ENCODE data around the gene DAZAP2. TPM values are rescaled to one million over a fixed set of nuclear protein-coding genes. Genes with fewer than 3 reads are reported as not detected.
"Not testable (repeated sequence)": the region's sequence is repeated elsewhere in the genome, so short reads cannot be mapped to it uniquely, and the experiment has no call there.

The DAZAP2 gene
- total RNA-seq, 2 donors from 2014 or later = 299 to 374 TPM

- Histone ChIP-seq H3K36me3 (no peaks in the 10 kb centered on the region), H3K27ac (peak overlapping the region; percentile 64 to 71), H3K4me3 (peak overlapping the region; percentile 58 to 69), H3K27me3 (replicated peaks; ENCODE audit: insufficient read depth) (no peaks in the 10 kb centered on the region), H3K9me3 (no peaks in the 10 kb centered on the region), H3K4me1 (replicated peaks) (no peaks in the 10 kb centered on the region)
- 58% methylated on average over 9 of the region's 9 CpGs for WGBS
- TF ChIP-seq POLR2A (IDR thresholded peaks at IDR 0.05) (peak; percentile 28), CTCF (IDR thresholded peaks at IDR 0.05) (no peak)
- no peak for DNase-seq (ENCODE audit: low spot score)
- intact Hi-C loops (cut with DNase I) = no loop called here
Measured at GRCh38 chr12:51270951-51271518, 32.4 kb downstream of the DAZAP2 start.

- H3K27ac ChIP-seq; H3K4me1 ChIP-seq (replicated peaks); H3K27me3 ChIP-seq (replicated peaks; ENCODE audit: insufficient read depth); H3K36me3 ChIP-seq; intact Hi-C loops (cut with DNase I); H3K9me3 ChIP-seq; H3K4me3 ChIP-seq; DNase-seq (ENCODE audit: low spot score): not testable (repeated sequence)
- WGBS = 91% methylated on average over 7 of the region's 7 CpGs
Measured at GRCh38 chr12:51272810-51273209, 34.2 kb downstream of the DAZAP2 start.

DNA sequence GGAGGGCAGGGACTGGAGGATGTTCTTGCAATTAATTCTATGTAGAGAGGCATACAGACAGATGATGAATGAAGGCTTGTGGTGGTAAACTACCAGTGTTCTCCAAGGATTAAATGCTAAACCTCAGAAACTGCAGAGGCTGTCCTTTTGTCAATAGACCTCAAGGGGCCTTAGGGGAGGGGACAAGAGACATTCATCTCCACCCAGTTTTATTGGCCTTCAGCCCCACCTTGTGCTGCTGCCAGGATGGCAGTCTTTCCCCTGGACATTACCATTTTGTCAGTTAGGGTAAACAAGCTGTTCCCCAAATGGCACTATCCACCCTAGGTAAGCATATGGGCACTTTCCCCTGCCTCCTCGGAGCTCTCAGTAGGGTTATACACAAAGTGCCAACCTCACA is 36.5 kb downstream of the DAZAP2 start:
- intact Hi-C loops (cut with DNase I) = no loop called here

GRCh38 chr12:51281202-51281924 is 42.7 kb downstream of the DAZAP2 start:
- no peaks in the 10 kb centered on the region for H3K36me3 ChIP-seq
- intact Hi-C loops (cut with DNase I) = no loop called here
- 92% methylated on average over 4 of the region's 4 CpGs for WGBS
- no peaks in the 10 kb centered on the region for H3K27me3 ChIP-seq (replicated peaks; ENCODE audit: insufficient read depth)
- H3K27ac ChIP-seq = no peak overlapping the region
- H3K4me1 ChIP-seq (replicated peaks) = no peaks in the 10 kb centered on the region
- TF ChIP-seq POLR2A (IDR thresholded peaks at IDR 0.05) (no peak), CTCF (IDR thresholded peaks at IDR 0.05) (no peak), POLR2AphosphoS5 (IDR thresholded peaks at IDR 0.05) (no peak)
- H3K4me3 ChIP-seq = no peak overlapping the region
- no peaks in the 10 kb centered on the region for H3K9me3 ChIP-seq
- DNase-seq (ENCODE audit: low spot score) = no peak

More for the DNA sequence above, 36.5 kb downstream of the DAZAP2 start:
- no peak overlapping the region for H3K4me3 ChIP-seq
- TF ChIP-seq POLR2AphosphoS5 (IDR thresholded peaks at IDR 0.05) = no peak
- no peak for TF ChIP-seq CTCF (IDR thresholded peaks at IDR 0.05)
- TF ChIP-seq POLR2A (IDR thresholded peaks at IDR 0.05) = no peak
- H3K27me3 ChIP-seq (replicated peaks; ENCODE audit: insufficient read depth) = no peaks in the 10 kb centered on the region
- no peak for DNase-seq (ENCODE audit: low spot score)
- H3K4me1 ChIP-seq (replicated peaks) = no peaks in the 10 kb centered on the region
- 44% methylated on average over 1 of the region's 1 CpG for WGBS
- H3K9me3 ChIP-seq = no peaks in the 10 kb centered on the region
- no peak overlapping the region for H3K27ac ChIP-seq
- H3K36me3 ChIP-seq = no peaks in the 10 kb centered on the region

- H3K36me3 ChIP-seq = no peaks in the 10 kb centered on the region
- H3K4me3 ChIP-seq = no peak overlapping the region
- no peaks in the 10 kb centered on the region for H3K27me3 ChIP-seq (replicated peaks; ENCODE audit: insufficient read depth)
- 84% methylated on average over 1 of the region's 1 CpG for WGBS
- intact Hi-C loops (cut with DNase I) = no loop called here
- no peak for TF ChIP-seq POLR2A (IDR thresholded peaks at IDR 0.05)
- no peak for TF ChIP-seq CTCF (IDR thresholded peaks at IDR 0.05)
- TF ChIP-seq POLR2AphosphoS5 (IDR thresholded peaks at IDR 0.05) = no peak
- no peaks in the 10 kb centered on the region for H3K4me1 ChIP-seq (replicated peaks)
- DNase-seq (ENCODE audit: low spot score) = no peak
- H3K27ac ChIP-seq = no peak overlapping the region
- no peaks in the 10 kb centered on the region for H3K9me3 ChIP-seq
Measured at GRCh38 chr12:51285843-51286242, 47.2 kb downstream of the DAZAP2 start.

GRCh38 chr12:51291603-51292513 is 53.2 kb downstream of the DAZAP2 start:
- H3K27ac ChIP-seq; H3K4me3 ChIP-seq; intact Hi-C loops (cut with DNase I); H3K36me3 ChIP-seq; H3K4me1 ChIP-seq (replicated peaks); H3K27me3 ChIP-seq (replicated peaks; ENCODE audit: insufficient read depth); H3K9me3 ChIP-seq; DNase-seq (ENCODE audit: low spot score): not testable (repeated sequence)
- WGBS = 87% methylated on average over 9 of the region's 9 CpGs

Data from prostate gland (tissue), 2 donors.